GM21360 (cell line): Measurements from ENCODE around the gene ZC3H18.
A peak's percentile ranks its signal among the peaks of the same experiment; 100 is the strongest.
"Not testable (repeated sequence)": the region's sequence is repeated elsewhere in the genome, so short reads cannot be mapped to it uniquely, and the experiment has no call there.

ENCODE experiments used
- ATAC-seq: cut with Tn5 transposase; IDR thresholded peaks from one replicate; pipeline ENCODE4 v1.9.1; 2021; ENCODE audit warnings: mild to moderate bottlenecking, moderate library complexity; ENCODE audit not compliant: unreplicated experiment

The ZC3H18 gene

DNA sequence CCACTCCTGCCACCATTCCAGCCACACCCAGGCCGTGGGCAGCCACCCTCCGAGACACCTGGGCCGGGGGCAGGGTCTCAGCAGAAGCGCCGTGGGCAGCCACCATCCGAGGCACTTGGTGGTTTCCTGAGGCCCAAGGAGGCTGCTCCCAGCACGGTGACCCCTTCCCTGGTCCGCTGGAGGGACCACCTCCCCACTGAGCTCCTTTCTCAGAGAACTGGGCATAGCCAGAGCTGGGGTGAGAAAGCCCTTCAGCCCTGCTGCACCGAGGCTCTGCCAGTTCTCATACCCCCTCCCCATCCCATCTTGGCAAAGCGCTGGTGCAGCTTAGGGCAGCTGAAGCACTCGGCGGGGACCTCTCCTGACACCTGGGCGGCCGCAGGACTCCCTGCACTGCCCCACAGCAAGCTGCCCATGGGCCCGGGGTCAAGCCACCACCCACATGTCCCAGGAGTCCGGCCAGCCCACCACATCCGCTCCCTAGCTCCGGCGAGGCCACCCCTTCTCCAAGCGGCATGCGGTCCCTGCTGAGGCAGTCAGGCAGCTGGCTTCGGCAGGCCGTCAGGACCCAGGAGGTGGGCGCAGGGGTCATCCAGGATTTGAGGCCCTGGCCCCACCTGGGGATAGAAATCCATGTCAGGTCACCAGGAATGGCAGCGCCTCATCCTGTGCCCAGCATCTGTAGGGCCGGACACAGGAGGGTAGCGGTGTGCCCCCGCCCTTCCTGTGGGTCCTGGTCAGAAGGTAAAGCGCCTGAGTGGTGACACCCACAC lies 82.0 kb downstream of the ZC3H18 start:
- no peak for ATAC-seq

DNA sequence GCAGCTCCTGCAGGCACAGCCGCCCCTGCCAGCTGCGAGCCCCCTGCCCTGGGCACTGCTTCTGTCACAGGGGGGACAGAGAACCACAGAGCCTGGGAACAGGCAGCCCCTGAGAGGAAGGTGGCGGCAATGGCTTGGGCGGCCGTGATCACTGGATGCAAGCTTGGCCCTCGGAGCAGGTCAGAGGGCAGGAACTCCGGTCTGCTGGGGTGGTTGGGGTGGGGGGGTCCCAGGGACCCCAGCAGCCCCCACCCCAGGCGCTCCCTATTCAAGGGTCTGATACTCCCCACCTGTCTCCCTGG lies 82.5 kb downstream of the ZC3H18 start:
- no peak for ATAC-seq

DNA sequence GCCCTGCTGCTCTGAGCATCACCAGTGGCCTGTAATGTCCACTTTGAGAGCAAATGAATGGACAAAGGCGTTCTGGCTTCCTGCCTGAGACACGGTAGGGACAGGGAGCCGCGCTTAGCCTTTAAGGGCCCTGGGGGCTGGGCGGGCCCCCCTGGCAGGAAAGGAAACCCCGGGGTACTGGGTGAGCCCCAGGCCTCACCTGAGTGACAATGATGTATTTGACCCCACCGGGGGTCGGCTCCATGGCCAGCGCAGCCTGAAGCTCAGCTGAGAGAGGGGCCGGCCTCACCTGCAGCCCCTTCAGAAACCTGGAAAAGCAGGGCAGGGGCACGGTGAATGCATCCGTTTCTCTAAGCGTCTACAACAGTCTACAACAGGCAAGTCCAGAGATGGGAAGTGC lies 82.9 kb downstream of the ZC3H18 start:
- ATAC-seq, result no peak

DNA sequence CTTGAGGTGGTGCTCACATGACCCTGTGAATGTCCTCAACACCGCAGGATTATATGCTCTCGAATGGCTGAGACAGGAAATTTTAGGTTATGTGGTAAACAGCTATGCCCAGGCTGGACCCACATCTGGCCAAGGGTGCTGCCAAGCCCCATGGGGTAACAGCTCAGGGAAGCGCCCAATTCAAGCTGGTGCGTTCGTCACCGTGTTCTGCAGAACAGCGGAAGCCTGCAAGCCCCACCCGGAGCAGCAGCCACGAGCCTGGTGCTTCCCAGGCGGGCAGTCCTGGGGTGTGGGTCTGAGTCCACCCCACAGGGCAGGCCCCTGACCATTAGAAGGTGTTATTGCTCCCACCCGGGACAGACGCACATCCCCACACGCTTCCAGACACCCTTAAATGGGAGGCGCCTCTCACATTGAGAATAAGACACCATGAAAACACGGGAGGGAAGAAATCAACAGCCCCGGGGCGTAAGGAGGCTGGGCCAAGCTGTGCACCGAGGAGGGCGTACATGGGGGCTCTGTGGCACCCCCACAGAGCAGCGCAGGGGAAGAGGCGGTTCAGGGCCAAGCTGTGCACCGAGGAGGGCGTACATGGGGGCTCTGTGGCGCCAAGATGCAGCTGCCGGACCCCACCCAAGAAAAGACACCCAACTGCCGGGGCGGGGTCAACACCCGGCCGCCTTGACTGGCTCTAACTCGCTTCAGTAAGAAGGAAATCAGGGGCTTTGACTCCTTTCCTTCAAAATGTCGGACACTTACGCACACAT lies 83.6 kb downstream of the ZC3H18 start:
- no peak for ATAC-seq

DNA sequence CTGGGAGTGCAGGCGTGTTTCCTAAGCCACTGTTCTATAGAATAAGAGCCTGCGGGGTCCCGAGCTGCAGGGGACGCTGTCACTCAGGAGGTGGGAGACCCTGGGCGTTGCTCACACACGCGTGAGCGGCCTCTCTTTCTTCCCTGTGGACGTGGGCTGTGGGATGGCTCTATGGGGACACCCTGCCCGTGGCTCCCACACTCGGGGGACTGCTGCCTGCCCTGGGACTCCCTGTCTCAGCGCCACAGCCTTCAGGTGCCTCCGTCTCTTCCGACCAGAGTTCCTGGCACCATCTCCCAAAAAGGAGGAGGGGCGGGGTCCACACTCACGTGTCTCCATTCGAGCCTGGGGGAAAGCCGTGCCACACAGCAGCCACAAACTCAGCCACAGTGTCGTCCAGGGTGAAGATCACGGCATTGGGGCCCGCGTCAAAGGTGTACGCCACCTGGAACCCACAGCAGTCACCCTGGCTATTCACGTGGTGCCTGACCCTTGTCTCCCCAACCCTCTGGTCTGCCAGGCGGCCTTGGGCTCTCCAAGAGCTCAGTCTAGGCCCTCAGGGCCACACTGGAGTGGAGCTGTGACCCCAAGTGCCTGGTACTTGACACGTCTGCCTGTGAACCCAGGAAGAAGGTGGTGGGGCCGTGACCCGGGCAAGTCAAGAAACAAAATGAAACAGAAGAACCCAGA lies 84.3 kb downstream of the ZC3H18 start:
- ATAC-seq, result no peak

DNA sequence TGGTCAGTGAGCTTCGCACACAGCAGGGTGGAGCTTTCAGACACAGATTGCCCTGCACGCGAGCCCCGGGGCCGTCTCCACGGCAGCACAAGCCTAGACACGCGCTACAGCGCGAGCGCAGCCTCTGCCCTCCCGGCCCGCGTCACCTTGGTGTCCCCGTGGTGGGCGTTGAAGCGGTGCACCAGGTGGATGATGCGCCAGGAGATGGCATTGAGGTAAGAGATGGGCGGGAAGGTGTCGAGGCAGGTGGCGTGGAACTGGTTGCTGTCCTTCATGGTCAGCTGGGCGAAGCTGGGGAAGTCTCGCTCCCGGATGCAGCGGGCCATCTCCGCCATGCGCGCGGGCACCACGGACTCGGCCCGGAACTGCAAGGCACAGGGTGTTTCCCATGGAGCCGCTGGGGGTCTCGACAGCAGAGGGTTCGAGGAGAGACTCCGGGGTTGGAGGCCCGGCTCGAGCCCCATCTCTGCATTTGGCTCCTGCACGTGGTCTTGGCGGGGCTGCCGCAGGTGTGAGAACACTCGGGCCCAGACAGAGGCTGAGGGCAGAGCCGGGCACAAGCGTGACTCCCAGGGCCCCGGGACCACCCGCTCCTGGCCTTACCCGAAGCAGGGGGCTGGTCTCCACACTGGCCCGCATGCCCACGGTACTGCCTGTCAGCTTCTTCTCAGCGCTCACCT lies 85.0 kb downstream of the ZC3H18 start:
- ATAC-seq, result no peak

DNA sequence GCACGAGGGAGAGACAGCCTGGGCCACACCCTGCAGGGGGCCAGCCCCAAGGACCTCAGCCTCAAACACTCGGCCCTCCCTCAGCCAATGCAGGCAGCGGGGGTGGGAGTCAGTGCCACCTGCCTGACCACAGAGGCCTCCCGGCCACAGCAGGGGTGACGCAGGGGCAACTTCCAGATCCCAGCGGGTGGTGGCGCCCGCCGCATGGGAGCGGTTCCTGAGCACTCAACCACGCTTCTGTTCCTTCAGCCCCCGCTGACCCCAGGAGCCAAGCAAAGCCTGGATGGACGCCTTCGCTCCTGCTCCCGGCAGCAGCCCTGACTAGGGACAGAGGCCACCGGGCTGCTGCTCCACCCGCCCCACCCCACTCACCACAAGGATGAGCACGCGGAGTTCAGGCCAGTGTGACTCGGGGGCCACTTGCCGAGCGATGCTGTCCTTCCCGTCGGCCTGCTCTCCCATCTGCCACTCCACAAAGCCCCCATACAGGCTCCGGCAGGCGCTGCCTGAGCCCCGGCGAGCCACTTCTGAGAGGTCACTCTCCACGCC lies 85.6 kb downstream of the ZC3H18 start:
- no peak for ATAC-seq

DNA sequence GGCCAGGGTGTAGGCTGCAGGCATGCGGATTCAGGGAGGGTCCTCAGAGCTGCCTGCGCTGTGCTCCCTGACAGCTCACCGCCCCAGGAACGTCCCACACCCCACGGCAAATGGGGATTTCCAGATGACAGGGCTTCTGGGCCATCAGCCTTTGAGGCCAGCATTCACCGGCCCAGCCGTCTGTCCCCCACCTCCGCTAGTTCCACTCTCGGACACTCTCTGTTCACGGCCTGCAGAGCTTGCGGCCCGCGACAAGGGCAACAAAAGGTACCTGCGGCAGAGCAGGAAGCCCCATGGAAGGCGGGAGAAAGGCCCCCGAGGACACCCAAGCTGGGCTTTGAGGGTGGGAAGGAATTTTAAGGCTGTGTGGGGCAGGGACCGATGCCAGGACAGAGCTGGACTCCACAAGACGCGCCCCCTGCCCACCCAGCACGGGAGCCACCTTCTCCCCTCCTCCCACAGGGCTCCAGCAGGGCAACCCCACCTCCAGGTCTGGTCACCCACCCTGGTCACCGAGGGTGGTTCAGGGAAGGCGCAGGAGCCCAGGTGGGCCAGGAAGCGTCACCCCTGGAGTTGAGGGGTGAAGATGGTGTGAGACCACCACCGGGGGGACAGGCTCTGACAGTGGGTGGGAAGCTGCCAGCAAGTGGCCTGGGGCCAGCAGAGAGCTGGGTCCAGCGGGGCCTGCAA lies 86.2 kb downstream of the ZC3H18 start:
- no peak for ATAC-seq

DNA sequence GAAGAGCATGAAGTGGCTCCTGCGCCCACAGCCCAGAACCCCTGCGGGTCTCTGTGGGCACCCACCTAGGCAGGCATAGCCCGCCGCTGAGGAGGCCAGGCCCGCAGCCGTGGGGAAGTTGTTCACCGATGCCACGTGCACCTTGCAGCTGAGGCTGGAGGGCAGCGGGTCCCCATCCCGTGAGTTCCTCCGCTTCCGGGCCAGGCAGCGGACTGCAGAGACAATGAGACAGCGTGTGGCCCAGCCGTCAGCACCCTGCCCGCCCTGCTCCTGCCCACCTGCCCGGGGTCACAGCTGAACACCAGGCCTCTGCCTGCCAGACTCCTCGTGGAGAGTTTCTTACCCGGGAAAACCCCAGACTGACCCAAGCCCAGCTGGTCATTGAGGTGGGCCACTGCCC lies 87.2 kb downstream of the ZC3H18 start:
- ATAC-seq, result no peak

DNA sequence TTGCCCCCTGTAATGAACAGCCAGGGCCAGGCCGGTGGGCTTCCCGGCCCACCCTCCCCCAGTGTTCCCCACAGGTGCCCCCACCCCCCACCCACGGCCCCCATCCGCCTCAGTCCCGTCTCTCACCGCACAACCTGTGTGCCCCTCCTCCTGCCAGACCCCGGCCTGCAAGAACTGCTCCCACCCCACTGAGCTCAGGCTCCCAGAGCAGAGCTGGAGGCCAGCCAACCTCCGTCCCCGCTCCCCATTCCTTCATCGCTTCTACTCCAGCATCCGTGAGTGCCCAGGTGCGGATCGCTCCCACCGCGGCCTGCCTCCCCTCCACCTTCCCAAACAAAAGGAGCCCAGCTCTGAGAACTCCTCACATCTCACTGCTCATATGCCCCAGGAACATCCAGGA lies 88.5 kb downstream of the ZC3H18 start:
- ATAC-seq, result no peak

DNA sequence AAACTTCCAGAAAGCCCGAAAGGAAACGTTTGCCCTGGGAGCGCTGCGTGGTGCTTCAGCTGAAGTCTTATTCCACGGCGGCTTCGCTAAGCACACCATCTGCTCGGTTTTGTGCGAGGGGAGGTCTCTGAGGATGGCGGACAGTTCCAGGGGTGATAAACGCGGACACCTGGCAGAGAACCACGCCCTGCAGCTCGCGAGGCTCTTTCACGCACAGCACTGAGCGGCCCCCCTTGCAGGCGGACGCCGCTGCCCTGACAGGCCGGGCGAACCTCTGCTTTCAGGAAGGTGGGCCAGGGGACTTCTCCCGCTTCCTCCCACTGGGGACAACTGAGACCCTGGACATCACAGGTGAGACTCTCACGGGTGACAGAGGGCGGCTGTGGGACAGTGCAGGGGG lies 89.0 kb downstream of the ZC3H18 start:
- ATAC-seq, result no peak

DNA sequence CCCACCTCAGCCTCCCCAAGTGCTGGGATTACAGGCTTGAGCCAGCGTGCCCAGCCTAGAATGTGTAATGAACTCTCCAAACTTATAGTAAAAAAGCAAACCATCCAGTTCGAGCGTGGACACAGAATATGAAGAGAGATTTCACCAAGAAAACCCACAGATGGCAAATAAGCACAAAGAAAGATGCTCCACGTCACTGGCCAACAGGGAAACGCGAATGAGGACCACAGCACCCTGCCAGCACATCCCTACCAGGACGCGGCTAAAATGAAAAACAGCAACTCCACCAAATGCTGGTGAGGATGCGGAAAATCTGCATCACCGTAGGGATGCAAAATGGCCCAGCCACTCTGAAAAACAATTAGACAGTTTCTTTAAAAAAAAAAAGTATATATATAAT lies 91.3 kb downstream of the ZC3H18 start:
- ATAC-seq, result no peak

DNA sequence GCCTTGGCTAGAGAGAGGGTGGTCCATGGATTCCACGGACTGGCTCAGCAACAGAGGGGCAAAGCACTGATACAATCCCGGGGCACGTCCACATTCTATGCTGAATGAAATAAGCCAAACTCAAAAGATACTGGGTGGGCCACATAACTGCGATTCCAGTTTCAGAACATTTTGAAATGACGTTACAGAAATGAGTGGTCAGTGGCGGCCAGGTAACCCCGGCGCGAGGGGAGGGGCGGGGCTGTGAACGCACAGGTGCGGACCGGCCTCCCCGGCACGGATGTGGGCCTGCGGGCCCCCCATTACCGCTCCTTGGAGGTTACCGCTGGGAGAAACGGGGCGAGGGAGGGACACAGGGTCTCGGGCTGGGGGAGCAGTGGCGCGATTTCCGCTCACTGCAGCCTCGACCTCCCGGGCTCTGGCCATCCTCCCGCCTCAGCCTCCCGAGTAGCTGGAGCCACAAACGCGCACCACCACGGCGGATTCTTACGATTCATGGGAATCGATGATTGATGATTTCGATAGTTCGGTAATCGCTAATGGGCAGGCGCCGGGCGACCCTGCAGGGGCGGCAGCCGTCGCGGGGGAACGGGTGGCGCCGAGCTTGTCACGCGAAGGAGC lies 92.1 kb downstream of the ZC3H18 start:
- peak; percentile 15 for ATAC-seq

DNA sequence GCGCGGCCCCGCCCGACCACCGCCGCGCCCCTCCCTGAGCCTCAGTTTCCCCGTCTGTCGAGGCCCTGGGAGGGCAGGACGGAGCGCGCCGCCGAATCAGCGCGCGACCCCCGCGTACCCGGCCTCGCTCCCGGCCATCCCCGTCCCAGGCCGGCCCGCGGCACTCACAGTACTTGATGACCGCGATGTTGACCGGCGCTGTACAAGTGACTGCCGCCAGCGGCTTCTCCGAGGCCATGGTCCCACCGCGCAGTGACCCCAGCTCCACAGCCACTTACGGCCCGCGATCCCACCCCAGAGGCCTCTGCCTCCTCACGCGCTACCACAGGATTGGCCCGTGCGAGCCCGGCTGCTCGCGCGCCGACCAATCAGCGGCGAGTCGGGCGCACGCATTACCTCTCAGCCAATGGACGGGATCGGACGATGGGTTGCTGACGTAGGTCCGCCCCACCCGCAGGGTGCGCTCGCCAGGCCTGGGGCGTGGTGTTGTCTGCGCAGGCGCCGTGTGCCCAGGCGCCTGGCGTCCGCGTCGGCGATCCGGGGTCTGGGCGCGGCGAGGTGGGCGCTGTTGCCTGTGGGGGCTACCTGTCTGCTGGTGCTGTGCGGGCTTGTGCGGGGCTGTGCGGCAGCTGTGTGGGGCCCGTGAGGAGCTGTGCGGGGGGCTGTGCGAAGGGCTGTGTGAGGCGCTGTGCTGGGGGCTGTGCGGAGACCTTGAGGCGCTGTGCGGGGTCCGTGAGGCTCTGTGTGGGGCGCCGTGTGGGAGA lies 92.8 kb downstream of the ZC3H18 start, which contains the start of gene MVD:
TSS of gene MVD (minus strand) at position 249 of the 764 bp plus-strand sequence. CDS start at position 238, 11 bp downstream.
- ATAC-seq, result peak; percentile 89

DNA sequence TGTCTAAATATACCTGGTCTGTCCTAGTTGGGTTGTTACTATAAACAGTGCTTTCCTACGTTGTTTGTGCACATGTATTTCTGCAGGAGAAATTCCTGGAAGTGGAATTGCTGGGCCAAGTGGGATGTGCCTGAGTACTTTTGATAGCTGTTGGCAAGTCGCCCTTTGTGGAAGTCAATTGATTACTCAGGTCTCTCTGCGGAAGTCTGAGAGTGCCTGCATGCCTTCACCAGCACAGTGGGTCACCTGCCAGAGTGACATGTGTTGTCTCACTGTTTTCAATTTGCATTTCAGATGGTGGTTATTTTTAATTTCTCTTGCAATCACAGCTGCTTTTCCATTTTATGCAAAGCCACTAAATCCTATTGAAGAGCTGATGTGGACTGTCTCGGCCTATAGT lies 94.9 kb downstream of the ZC3H18 start:
- no peak for ATAC-seq

DNA sequence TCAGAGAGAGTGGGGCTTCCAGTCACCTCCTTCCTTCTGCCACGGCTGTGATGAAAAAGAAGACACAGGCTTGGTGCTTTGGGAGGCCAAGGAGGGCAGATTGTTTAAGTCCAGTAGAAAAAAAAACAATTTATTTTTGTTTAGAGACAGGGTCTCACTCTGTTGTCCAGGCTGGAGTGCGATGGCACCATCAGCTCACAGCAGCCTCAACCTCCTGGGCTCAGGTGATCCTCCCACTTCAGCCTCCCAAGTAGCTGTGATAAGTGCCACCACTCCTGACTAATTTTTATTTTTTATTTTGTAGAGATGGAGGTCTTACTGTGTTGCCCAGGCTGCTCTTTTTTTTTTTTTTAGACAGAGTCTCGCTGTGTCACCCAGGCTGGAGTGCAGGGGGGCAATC lies 95.4 kb downstream of the ZC3H18 start:
- no peak for ATAC-seq

DNA sequence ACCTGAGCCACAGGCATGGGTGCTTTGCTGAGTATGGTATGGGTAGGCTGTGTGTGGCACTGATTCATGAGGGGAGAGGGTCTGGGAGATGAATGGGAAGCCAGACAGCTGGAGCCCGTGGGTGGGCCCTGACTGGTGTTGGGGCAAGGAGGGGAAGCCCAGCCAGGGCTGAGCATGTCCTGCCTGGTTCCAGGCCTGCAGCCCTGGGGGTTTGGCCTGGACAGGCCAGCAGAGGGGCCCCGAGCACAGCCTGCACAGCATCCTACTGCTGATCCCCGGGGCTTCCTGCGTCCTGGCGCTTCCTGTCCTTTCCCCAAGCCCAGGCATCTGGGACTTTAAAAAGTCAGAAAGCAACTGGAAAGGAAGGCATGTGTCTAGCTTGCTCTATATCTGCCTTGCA lies 97.3 kb downstream of the ZC3H18 start:
- no peak for ATAC-seq

DNA sequence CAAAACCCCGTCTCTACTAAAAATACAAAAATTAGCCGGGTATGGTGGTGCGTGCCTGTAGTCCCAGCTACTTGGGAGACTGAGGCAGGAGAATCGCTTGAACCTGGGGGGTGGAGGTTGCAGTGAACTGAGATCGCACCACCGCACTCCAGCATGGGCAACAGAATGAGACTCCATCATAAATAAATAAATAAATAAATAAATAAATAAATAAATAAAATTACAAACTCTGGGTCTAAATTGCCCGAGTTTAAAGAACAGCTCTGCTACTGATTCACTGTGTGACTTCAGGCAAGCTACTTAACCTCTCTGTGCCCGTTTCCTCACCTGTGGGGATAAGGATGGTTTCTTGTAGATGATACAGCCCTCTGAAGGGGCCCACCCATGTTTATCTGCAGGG lies 99.3 kb downstream of the ZC3H18 start:
- ATAC-seq, result not testable (repeated sequence)

DNA sequence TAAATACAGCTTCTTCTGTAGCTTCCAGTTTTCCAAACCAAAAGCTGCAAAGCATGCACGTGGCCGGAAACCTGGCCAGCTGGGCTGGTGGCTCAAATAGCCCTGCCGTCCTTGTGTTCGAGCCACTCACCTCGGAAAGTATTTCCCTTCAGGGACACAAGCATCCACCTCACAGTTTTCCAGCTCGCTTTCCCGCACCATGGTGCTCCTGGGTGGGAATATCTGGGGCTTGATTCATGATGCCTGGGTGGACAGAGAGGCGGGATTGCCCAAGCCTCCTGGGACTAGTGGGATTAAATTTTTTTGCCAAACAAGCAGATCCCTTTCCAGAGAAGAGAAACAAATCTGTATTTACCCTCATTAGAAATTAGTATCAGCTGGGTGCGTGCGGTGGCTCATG lies 99.8 kb downstream of the ZC3H18 start:
- ATAC-seq, result no peak
